K562 (cell line): Measurements from ENCODE around the gene GHRL. TPM values are rescaled to one million over a fixed set of nuclear protein-coding genes. Genes with fewer than 3 reads are reported as not detected.

Source experiments
- ARID2 ChIP-seq: fragments of 450-650 bp; IDR thresholded peaks from 2 replicates; pipeline ENCODE4 v1.6.1; 2017; ENCODE audit warnings: antibody characterized with exemption, mild to moderate bottlenecking
- ATF1 ChIP-seq, 2 experiments: fragments of 450-650 bp in 1 of 2; IDR thresholded peaks; 2 replicates each; pipeline ENCODE4 v1.6.1; 2016; ENCODE audit warnings: missing compliant biosample characterization in 1 of 2, missing genetic modification characterization in 1 of 2
- ERF ChIP-seq: fragments of 450-650 bp; formaldehyde crosslinking; IDR thresholded peaks from 2 replicates; pipeline ENCODE4 v1.4.0; 2020; ENCODE audit warnings: mild to moderate bottlenecking, mixed read lengths
- HDAC8 ChIP-seq: fragments of 450-650 bp; IDR thresholded peaks from 2 replicates; pipeline ENCODE4 v1.6.1; 2016; ENCODE audit warnings: mild to moderate bottlenecking, missing genetic modification characterization, moderate library complexity, missing compliant biosample characterization
- HMGN3 ChIP-seq: IDR thresholded peaks from 2 replicates; pipeline ENCODE4 v1.6.1; 2011; ENCODE audit warnings: borderline replicate concordance, low read depth, mild to moderate bottlenecking, mixed read lengths, low read length; ENCODE audit not compliant: insufficient read length; ENCODE audit errors: extremely low read depth
- MBD2 ChIP-seq: sonication (generic); IDR thresholded peaks from 2 replicates; pipeline ENCODE4 v1.6.1; 2016; ENCODE audit warnings: low read depth, borderline replicate concordance
- MTA2 ChIP-seq: fragments of 450-650 bp; IDR thresholded peaks from 2 replicates; pipeline ENCODE4 v1.6.1; 2016; ENCODE audit warnings: low read depth
- NCOA6 ChIP-seq: fragments of 450-650 bp; IDR thresholded peaks from 2 replicates; pipeline ENCODE4 v1.6.1; 2017; ENCODE audit warnings: mild to moderate bottlenecking
- NFXL1 ChIP-seq: fragments of 450-650 bp; formaldehyde crosslinking; IDR thresholded peaks from 2 replicates; pipeline ENCODE4 v1.4.0; 2021; ENCODE audit warnings: mild to moderate bottlenecking
- PPARD ChIP-seq: fragments of 250-450 bp; sonication (Bioruptor Pico); IDR thresholded peaks from 2 replicates; pipeline ENCODE4 v1.8.0; 2022; ENCODE audit warnings: inconsistent platforms, mild to moderate bottlenecking, moderate library complexity
- RFX5 ChIP-seq: IDR thresholded peaks from 2 replicates; pipeline ENCODE4 v1.6.1; 2011; ENCODE audit warnings: low read depth, mild to moderate bottlenecking, improper control_type of control experiment, low read length
- SP1 ChIP-seq: sonication (generic); formaldehyde crosslinking; IDR thresholded peaks from 2 replicates; pipeline ENCODE4 v1.8.1; 2022; ENCODE audit warnings: mild to moderate bottlenecking, missing genetic modification reagents
- STAT5A ChIP-seq: IDR thresholded peaks from 2 replicates; pipeline ENCODE4 v1.6.1; 2012; ENCODE audit warnings: low read length, inconsistent platforms, borderline replicate concordance
- ZNF133 ChIP-seq: fragments of 250-450 bp; sonication (Bioruptor Pico); IDR thresholded peaks from 2 replicates; pipeline ENCODE4 v1.4.0; 2020; ENCODE audit warnings: mild to moderate bottlenecking
- ZNF263 ChIP-seq: sonication (generic); formaldehyde crosslinking; IDR thresholded peaks from 2 replicates; pipeline ENCODE4 v1.8.0; 2022; ENCODE audit warnings: mild to moderate bottlenecking, missing genetic modification reagents, borderline replicate concordance
- ZNF3 ChIP-seq: fragments of 250-450 bp; sonication (Bioruptor Pico); IDR thresholded peaks from 2 replicates; pipeline ENCODE4 v1.5.0; 2021; ENCODE audit warnings: mild to moderate bottlenecking, moderate library complexity
- ZNF41 ChIP-seq: fragments of 250-450 bp; sonication (Bioruptor Pico); conservative IDR thresholded peaks from 2 replicates; pipeline ENCODE4 v1.4.0; 2020; ENCODE audit warnings: mild to moderate bottlenecking
- polyA plus RNA-seq, 8 experiments: library from polyadenylated mRNA; depleted of rRNA in 4 of 8; stranded (reverse) in 5 of 8; unstranded in 3 of 8; fragments of >200 nt; fragmentation: Nextera tagmentation in 2 of 8; fragmentation: Illumina TruSeq in 1 of 8; extraction: Ambion mirVana in 2 of 8; extraction: Trizol in 1 of 8; gene quantifications; 2 replicates each; pipeline versions ENCODE4 v1.2.1 to v1.2.3, GENCODE V29; 2011 to 2014; ENCODE audit warnings: inconsistent platforms in 1 of 8, missing spikeins in 1 of 8
- total RNA-seq, 7 experiments: library from RNA; depleted of rRNA in 6 of 7; stranded (reverse); fragments of >200 nt in 6 of 7; fragmentation: Illumina TruSeq in 2 of 7; extraction: Trizol in 2 of 7; gene quantifications; 2 replicates each; pipeline versions ENCODE4 v1.2.1 to v1.2.3, GENCODE V29; 2011 to 2021; ENCODE audit warnings: low replicate concordance in 1 of 7
- TF ChIP-seq, protein P1 (sequence below), 2 experiments: fragments of 150-350 bp in 1 of 2; IDR thresholded peaks; 2 replicates each; pipeline ENCODE4 v1.6.1; 2012 to 2016; ENCODE audit warnings: low read depth in 2 of 2, low read length in 2 of 2, mild to moderate bottlenecking in 1 of 2, moderate library complexity in 1 of 2
- TF ChIP-seq, protein P2 (sequence below): sonication (generic); formaldehyde crosslinking; IDR thresholded peaks from 2 replicates; pipeline ENCODE4 v1.8.0; 2022; ENCODE audit warnings: missing genetic modification reagents, mild to moderate bottlenecking, borderline replicate concordance
- TF ChIP-seq, protein P3 (sequence below): fragments of 250-450 bp; sonication (Bioruptor Pico); IDR thresholded peaks from 2 replicates; pipeline ENCODE4 v1.4.0; 2020; ENCODE audit warnings: mild to moderate bottlenecking
- TF ChIP-seq, protein P4 (sequence below): fragments of 450-650 bp; formaldehyde crosslinking; IDR thresholded peaks from 2 replicates; pipeline ENCODE4 v1.4.0; 2020; ENCODE audit warnings: mild to moderate bottlenecking, moderate library complexity

GHRL gene
- total and polyA plus RNA-seq, 9 of the 15 experiments (the other 6 are each of a cell fraction or from before 2014, with no cell fraction given): 0.08 to 0.29 (median 0.15) TPM; not detected in 5

DNA sequence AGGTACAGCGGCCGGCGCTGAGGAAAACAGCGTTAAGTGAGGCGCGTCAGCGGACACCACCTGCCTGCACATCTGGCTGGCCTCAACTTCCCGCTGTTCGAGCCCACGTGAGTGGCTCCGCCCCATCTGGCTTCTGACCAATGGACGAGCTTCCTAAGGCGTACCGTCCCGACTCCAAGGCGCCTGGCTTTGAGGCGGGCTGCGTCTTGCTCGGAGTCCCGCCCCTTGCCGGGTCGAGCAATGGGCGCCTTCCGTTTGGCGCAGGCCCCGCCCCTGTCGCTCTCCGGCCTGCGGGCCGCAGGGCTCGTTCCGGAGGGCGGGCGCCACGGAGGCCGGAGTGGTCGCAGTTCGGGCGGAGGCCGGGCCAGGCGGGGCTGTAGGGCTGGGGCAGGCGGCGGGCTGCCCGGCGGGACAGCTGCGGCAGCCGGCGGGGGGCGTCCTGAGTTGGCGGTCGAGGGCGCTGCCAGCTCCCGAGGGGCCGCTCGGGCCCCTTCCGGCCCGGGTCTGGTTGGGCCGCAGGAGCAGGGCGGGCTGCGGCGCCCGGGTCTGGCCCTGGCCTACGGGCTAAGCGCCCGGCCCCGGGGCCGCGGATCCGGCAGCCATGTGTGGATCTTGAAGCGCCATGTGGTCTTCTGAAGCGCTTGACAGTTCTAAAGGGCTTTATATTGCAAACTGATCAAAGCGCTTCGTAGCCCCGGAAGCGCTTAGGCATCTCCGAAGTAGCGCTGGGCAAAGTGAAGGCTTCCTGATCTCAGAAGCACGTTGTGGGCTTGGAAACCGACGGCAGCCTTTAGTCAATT is 44.4 kb downstream of the GHRL start, which contains the start of gene TATDN2 (continued):
- TF ChIP-seq, protein P1, sequence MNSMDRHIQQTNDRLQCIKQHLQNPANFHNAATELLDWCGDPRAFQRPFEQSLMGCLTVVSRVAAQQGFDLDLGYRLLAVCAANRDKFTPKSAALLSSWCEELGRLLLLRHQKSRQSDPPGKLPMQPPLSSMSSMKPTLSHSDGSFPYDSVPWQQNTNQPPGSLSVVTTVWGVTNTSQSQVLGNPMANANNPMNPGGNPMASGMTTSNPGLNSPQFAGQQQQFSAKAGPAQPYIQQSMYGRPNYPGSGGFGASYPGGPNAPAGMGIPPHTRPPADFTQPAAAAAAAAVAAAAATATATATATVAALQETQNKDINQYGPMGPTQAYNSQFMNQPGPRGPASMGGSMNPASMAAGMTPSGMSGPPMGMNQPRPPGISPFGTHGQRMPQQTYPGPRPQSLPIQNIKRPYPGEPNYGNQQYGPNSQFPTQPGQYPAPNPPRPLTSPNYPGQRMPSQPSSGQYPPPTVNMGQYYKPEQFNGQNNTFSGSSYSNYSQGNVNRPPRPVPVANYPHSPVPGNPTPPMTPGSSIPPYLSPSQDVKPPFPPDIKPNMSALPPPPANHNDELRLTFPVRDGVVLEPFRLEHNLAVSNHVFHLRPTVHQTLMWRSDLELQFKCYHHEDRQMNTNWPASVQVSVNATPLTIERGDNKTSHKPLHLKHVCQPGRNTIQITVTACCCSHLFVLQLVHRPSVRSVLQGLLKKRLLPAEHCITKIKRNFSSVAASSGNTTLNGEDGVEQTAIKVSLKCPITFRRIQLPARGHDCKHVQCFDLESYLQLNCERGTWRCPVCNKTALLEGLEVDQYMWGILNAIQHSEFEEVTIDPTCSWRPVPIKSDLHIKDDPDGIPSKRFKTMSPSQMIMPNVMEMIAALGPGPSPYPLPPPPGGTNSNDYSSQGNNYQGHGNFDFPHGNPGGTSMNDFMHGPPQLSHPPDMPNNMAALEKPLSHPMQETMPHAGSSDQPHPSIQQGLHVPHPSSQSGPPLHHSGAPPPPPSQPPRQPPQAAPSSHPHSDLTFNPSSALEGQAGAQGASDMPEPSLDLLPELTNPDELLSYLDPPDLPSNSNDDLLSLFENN (IDR thresholded peaks at IDR 0.05; ENCODE audit: low read depth in 2 of 2, low read length in 2 of 2): 0 out of 4 replicates have a peak, but pooled peaks of 1 of the 2 experiments have one; percentile 9
- TF ChIP-seq ZNF41 (CRISPR knock-in tag): no peak
- TF ChIP-seq, protein P2, sequence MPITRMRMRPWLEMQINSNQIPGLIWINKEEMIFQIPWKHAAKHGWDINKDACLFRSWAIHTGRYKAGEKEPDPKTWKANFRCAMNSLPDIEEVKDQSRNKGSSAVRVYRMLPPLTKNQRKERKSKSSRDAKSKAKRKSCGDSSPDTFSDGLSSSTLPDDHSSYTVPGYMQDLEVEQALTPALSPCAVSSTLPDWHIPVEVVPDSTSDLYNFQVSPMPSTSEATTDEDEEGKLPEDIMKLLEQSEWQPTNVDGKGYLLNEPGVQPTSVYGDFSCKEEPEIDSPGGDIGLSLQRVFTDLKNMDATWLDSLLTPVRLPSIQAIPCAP: no peak
- no peak for TF ChIP-seq HDAC8 (tag)
- TF ChIP-seq ATF1 (CRISPR knock-in tag; IDR thresholded peaks at IDR 0.05): 0 out of 2 replicates have a peak, but pooled peaks have one; percentile 1
- peak; percentile 86 for TF ChIP-seq ATF1 (tag; IDR thresholded peaks at IDR 0.05)
- TF ChIP-seq MTA2: no peak
- TF ChIP-seq MBD2: peak; percentile 56; the same call in 1 of the 2 replicates
- peak; percentile 93 for TF ChIP-seq SP1 (CRISPR knock-in tag)
- no peak for TF ChIP-seq STAT5A
- TF ChIP-seq ERF (CRISPR knock-in tag): 0 out of 2 replicates have a peak, but pooled peaks have one; percentile 48
- TF ChIP-seq ZNF3: no peak
- TF ChIP-seq, protein P3, sequence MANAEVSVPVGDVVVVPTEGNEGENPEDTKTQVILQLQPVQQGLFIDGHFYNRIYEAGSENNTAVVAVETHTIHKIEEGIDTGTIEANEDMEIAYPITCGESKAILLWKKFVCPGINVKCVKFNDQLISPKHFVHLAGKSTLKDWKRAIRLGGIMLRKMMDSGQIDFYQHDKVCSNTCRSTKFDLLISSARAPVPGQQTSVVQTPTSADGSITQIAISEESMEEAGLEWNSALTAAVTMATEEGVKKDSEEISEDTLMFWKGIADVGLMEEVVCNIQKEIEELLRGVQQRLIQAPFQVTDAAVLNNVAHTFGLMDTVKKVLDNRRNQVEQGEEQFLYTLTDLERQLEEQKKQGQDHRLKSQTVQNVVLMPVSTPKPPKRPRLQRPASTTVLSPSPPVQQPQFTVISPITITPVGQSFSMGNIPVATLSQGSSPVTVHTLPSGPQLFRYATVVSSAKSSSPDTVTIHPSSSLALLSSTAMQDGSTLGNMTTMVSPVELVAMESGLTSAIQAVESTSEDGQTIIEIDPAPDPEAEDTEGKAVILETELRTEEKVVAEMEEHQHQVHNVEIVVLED (CRISPR knock-in tag): no peak; the same call in 1 of the 2 replicates
- TF ChIP-seq HMGN3: peak; percentile 91
- peak; percentile 38; the same call in 1 of the 2 replicates for TF ChIP-seq ZNF263 (CRISPR knock-in tag)
- TF ChIP-seq NCOA6: no peak
- TF ChIP-seq, protein P4, sequence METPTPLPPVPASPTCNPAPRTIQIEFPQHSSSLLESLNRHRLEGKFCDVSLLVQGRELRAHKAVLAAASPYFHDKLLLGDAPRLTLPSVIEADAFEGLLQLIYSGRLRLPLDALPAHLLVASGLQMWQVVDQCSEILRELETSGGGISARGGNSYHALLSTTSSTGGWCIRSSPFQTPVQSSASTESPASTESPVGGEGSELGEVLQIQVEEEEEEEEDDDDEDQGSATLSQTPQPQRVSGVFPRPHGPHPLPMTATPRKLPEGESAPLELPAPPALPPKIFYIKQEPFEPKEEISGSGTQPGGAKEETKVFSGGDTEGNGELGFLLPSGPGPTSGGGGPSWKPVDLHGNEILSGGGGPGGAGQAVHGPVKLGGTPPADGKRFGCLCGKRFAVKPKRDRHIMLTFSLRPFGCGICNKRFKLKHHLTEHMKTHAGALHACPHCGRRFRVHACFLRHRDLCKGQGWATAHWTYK (CRISPR knock-in tag): peak; percentile 84; the same call in 1 of the 2 replicates
- no peak for TF ChIP-seq ARID2
- no peak for TF ChIP-seq PPARD (CRISPR knock-in tag)
- TF ChIP-seq RFX5: no peak
- TF ChIP-seq ZNF133 (CRISPR knock-in tag): no peak
- no peak for TF ChIP-seq NFXL1
